Parathyroid adenoma (tissue), 2 donors: ENCODE data around the gene TMEM198.

Experiments used
- H2AFZ ChIP-seq: fragments of 300-600 bp; sonication (generic); one replicate; pipeline ENCODE4 v1.7.0; 2017; ENCODE audit warnings: antibody characterized with exemption, mild to moderate bottlenecking
- H3K27ac ChIP-seq: fragments of 300-600 bp; sonication (generic); one replicate; pipeline ENCODE4 v1.7.0; 2017
- H3K27me3 ChIP-seq: fragments of 300-600 bp; sonication (generic); one replicate; pipeline ENCODE4 v1.7.0; 2017; ENCODE audit warnings: low read length; ENCODE audit not compliant: control insufficient read depth, insufficient read depth
- H3K36me3 ChIP-seq: fragments of 300-600 bp; sonication (generic); one replicate; pipeline ENCODE4 v1.7.0; 2017; ENCODE audit warnings: low read length; ENCODE audit not compliant: control insufficient read depth, insufficient read depth
- H3K4me1 ChIP-seq: fragments of 300-600 bp; sonication (generic); one replicate; pipeline ENCODE4 v1.7.0; 2017; ENCODE audit warnings: control low read depth
- H3K4me2 ChIP-seq: fragments of 300-600 bp; sonication (generic); one replicate; pipeline ENCODE4 v1.7.0; 2017; ENCODE audit warnings: low read length
- H3K4me3 ChIP-seq: fragments of 300-600 bp; sonication (generic); one replicate; pipeline ENCODE4 v1.7.0; 2017; ENCODE audit warnings: low read depth, low read length
- H3K79me2 ChIP-seq: fragments of 300-600 bp; sonication (generic); one replicate; pipeline ENCODE4 v1.7.0; 2017; ENCODE audit warnings: control low read depth
- H3K9ac ChIP-seq: fragments of 300-600 bp; sonication (generic); one replicate; pipeline ENCODE4 v1.7.0; 2017; ENCODE audit warnings: mild to moderate bottlenecking
- H3K9me3 ChIP-seq: fragments of 300-600 bp; sonication (generic); one replicate; pipeline ENCODE4 v1.7.0; 2017; ENCODE audit warnings: low read length; ENCODE audit not compliant: control insufficient read depth
- CTCF ChIP-seq: fragments of 300-600 bp; sonication (generic); IDR thresholded peaks from one replicate; pipeline ENCODE4 v1.7.0; 2017; ENCODE audit warnings: antibody characterized with exemption, mild to moderate bottlenecking
- donor health status: primary hyperparathyroidism.

TMEM198 gene

GRCh38 chr2:219551441-219552381 lies 7.9 kb downstream of the TMEM198 start:
- H3K9me3 ChIP-seq: no peaks in the 10 kb centered on the region
- H3K4me2 ChIP-seq: peak overlapping the region; percentile 74
- H2AFZ ChIP-seq: peak overlapping the region; percentile 80
- H3K79me2 ChIP-seq: no peaks in the 10 kb centered on the region
- TF ChIP-seq CTCF: no peak
- peaks cover 3% of the 10 kb centered on the region for H3K4me1 ChIP-seq
- no peak overlapping the region for H3K9ac ChIP-seq
- no peak overlapping the region for H3K27ac ChIP-seq
- no peaks in the 10 kb centered on the region for H3K36me3 ChIP-seq
- peaks cover 4% of the 10 kb centered on the region for H3K27me3 ChIP-seq
- H3K4me3 ChIP-seq: peak overlapping the region; percentile 59

DNA sequence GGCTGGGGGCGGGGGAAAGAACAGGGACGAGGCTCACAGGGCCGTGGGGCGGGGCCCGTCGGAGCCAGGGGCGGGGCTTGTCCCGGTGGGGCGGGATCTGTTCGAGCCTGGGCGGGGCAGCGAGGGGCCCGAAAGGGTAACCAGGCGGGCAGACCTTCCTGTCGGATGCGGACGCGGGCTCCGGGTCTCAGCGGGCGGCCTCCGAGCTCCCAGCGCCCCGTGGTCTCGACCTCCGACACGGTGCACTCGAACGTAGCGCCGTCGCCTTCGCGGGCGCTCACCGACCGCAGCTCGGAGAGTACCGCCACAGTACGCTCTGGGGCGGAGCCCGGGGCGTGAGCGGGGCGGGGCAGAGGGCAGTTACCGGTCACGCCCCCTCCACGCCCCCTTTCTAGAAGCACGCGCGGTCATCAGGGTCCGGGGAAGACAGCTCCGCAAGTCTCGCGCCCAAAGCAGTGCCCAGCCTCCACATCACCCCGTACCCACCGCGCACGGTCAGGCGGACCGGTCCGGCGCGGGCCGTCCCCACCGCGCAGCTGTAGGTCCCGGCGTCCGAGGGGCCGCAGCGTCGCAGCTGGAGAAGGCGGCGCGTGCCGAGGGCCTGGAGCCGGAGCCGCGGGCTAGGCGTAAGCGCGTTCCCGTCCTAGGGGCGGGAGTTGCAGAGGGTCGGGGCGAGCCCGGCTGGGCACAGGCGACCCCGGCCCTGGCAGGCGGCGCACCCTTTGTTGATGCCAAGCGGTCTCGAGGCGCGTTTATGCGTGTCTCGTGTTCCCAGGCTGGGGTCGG lies 8.7 kb downstream of the TMEM198 start:
- Histone ChIP-seq H3K27me3 (peaks cover 4% of the 10 kb centered on the region), H3K4me2 (peak overlapping the region; percentile 74), H2AFZ (peak overlapping the region; percentile 80), H3K4me3 (peak overlapping the region; percentile 59), H3K27ac (no peak overlapping the region), H3K4me1 (peaks cover 3% of the 10 kb centered on the region), H3K9me3 (no peaks in the 10 kb centered on the region), H3K79me2 (no peaks in the 10 kb centered on the region), H3K9ac (no peak overlapping the region), H3K36me3 (no peaks in the 10 kb centered on the region)
- no peak for TF ChIP-seq CTCF

DNA sequence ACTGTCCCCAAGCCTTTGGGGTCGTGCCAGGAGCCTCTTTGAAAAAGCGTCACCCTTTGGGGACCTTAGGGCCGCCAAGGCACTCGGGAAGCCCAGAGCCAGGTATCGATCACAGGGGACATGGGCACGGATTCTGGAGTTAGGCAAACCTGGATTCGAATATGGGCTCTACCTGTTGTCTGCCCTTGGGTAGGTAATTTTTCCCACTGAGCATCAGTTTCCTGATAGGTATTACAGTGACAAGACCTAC lies 9.3 kb downstream of the TMEM198 start:
- H3K9me3 ChIP-seq: no peaks in the 10 kb centered on the region
- no peak overlapping the region for H3K9ac ChIP-seq
- H3K36me3 ChIP-seq: no peaks in the 10 kb centered on the region
- H3K27me3 ChIP-seq: peaks cover 4% of the 10 kb centered on the region
- H3K4me1 ChIP-seq: peaks cover 3% of the 10 kb centered on the region
- peak overlapping the region; percentile 59 for H3K4me3 ChIP-seq
- H3K79me2 ChIP-seq: no peaks in the 10 kb centered on the region
- TF ChIP-seq CTCF: no peak
- peak overlapping the region; percentile 80 for H2AFZ ChIP-seq
- H3K4me2 ChIP-seq: peak overlapping the region; percentile 74
- no peak overlapping the region for H3K27ac ChIP-seq

DNA sequence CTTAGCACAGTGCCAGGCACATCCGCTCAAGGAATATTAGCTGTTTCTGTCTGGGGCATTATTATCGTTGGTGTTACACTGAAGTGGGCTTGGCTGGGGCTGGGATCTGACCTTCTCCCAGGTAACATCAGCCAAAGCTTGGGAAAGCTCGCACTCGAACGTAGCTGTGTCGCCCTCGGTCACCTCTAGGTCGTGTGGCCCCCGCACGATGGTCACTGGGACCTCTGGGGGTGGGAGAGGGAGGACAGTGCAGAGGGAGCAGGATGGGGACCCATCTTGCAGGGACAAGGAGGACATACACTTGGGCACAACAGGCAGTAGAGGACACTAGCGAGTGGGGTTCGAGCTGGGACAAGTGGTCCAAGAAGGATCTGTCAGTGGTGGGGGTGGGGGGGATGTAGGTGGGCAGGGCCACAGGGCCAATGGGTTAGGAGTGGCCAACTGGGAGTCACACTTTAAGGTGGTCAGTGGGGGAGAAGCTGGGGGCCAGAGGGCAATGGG lies 9.7 kb downstream of the TMEM198 start:
- H3K4me2 ChIP-seq: peak overlapping the region; percentile 74
- peaks cover 3% of the 10 kb centered on the region for H3K4me1 ChIP-seq
- no peaks in the 10 kb centered on the region for H3K36me3 ChIP-seq
- no peak overlapping the region for H3K27ac ChIP-seq
- H3K9me3 ChIP-seq: no peaks in the 10 kb centered on the region
- H2AFZ ChIP-seq: no peak overlapping the region
- no peak overlapping the region for H3K4me3 ChIP-seq
- no peaks in the 10 kb centered on the region for H3K79me2 ChIP-seq
- H3K9ac ChIP-seq: no peak overlapping the region
- TF ChIP-seq CTCF: no peak
- peaks cover 4% of the 10 kb centered on the region for H3K27me3 ChIP-seq
